Neural progenitor cell (in vitro differentiated cells): ENCODE data around the gene ZNF860. TPM values are rescaled to one million over a fixed set of nuclear protein-coding genes. Genes with fewer than 3 reads are reported as not detected.

Experiments used
- DNase-seq: peaks from one replicate; pipeline ENCODE4 v3.0.0-alpha.2; 2016; ENCODE audit warnings: low spot score
- H2AFZ ChIP-seq: fragments of 200-600 bp; sonication (generic); replicated peaks from 2 replicates; pipeline ENCODE4 v1.6.1; 2016; ENCODE audit warnings: antibody characterized with exemption
- H3F3A ChIP-seq: fragments of 200-600 bp; sonication (generic); 2 replicates; pipeline ENCODE4 v1.6.1; 2016; ENCODE audit warnings: antibody characterized with exemption, low read depth
- H3K27ac ChIP-seq: fragments of 200-600 bp; sonication (generic); 2 replicates; pipeline ENCODE4 v1.5.1; 2016; ENCODE audit warnings: mild to moderate bottlenecking
- H3K27me3 ChIP-seq: fragments of 200-600 bp; sonication (generic); 2 replicates; pipeline ENCODE4 v1.6.1; 2016; ENCODE audit warnings: mild to moderate bottlenecking, moderate library complexity
- H3K36me3 ChIP-seq: fragments of 200-600 bp; sonication (generic); 2 replicates; pipeline ENCODE4 v1.5.1; 2016
- H3K4me1 ChIP-seq: fragments of 200-600 bp; sonication (generic); 2 replicates; pipeline ENCODE4 v1.6.1; 2016; ENCODE audit warnings: mixed run types
- H3K4me2 ChIP-seq: fragments of 200-600 bp; sonication (generic); 2 replicates; pipeline ENCODE4 v1.6.1; 2016
- H3K4me3 ChIP-seq: fragments of 200-600 bp; sonication (generic); 2 replicates; pipeline ENCODE4 v1.5.1; 2016
- H3K79me2 ChIP-seq: fragments of 200-600 bp; sonication (generic); 2 replicates; pipeline ENCODE4 v1.6.1; 2016; ENCODE audit warnings: low read depth
- H3K9ac ChIP-seq: fragments of 200-600 bp; sonication (generic); 2 replicates; pipeline ENCODE4 v1.6.1; 2016
- H3K9me3 ChIP-seq: fragments of 200-600 bp; sonication (generic); 2 replicates; pipeline ENCODE4 v1.5.1; 2016; ENCODE audit warnings: low read depth
- H4K20me1 ChIP-seq: fragments of 200-600 bp; sonication (generic); 2 replicates; pipeline ENCODE4 v1.6.1; 2016; ENCODE audit warnings: low read depth
- H3K27ac Mint-ChIP-seq: 3 replicates; pipeline ENCODE4 v1.8.0; 2021; ENCODE audit warnings: mixed read lengths
- H3K27me3 Mint-ChIP-seq: 2 replicates; pipeline ENCODE4 v1.8.0; 2022; ENCODE audit warnings: low read depth, mild to moderate bottlenecking, inconsistent platforms, moderate library complexity, mixed read lengths; ENCODE audit not compliant: insufficient read depth
- H3K36me3 Mint-ChIP-seq: 3 replicates; pipeline ENCODE4 v1.8.0; 2021; ENCODE audit warnings: mixed read lengths
- H3K4me1 Mint-ChIP-seq: 3 replicates; pipeline ENCODE4 v1.8.0; 2021; ENCODE audit warnings: mixed read lengths
- H3K4me3 Mint-ChIP-seq: 3 replicates; pipeline ENCODE4 v1.8.0; 2021; ENCODE audit warnings: mild to moderate bottlenecking, moderate library complexity, mixed read lengths
- H3K9me3 Mint-ChIP-seq: 3 replicates; pipeline ENCODE4 v1.8.0; 2020; ENCODE audit warnings: mixed read lengths
- CTCF ChIP-seq: fragments of 200-600 bp; sonication (generic); IDR thresholded peaks from 2 replicates; pipeline ENCODE4 v1.5.1; 2017; ENCODE audit warnings: antibody characterized with exemption, mild to moderate bottlenecking
- EZH2 ChIP-seq: fragments of 200-600 bp; sonication (generic); IDR thresholded peaks from 2 replicates; pipeline ENCODE4 v1.6.1; 2017; ENCODE audit warnings: antibody characterized with exemption, mild to moderate bottlenecking, moderate library complexity
- EZH2phosphoT487 ChIP-seq: fragments of 200-600 bp; sonication (generic); IDR thresholded peaks from 2 replicates; pipeline ENCODE4 v1.6.1; 2017; ENCODE audit warnings: antibody characterized with exemption
- total RNA-seq: library from RNA; depleted of rRNA; stranded (reverse); fragments of >200 nt; gene quantifications from 2 replicates; pipeline ENCODE4 v1.2.3, GENCODE V29; 2015; ENCODE audit warnings: low replicate concordance

Gene ZNF860
- total RNA-seq, 1 donor from 2014 or later: 0.43 TPM

- H4K20me1 ChIP-seq: no peaks in the 10 kb centered on the region
- no peak overlapping the region for H3K4me3 Mint-ChIP-seq
- no peaks in the 10 kb centered on the region for H3K27me3 ChIP-seq
- H3K4me2 ChIP-seq: no peak overlapping the region
- peaks cover 6% of the 10 kb centered on the region for H3K27me3 Mint-ChIP-seq
- no peak for DNase-seq
- H3K9ac ChIP-seq: no peak overlapping the region
- H3K36me3 ChIP-seq: no peaks in the 10 kb centered on the region
- H3K79me2 ChIP-seq: peaks cover 5% of the 10 kb centered on the region
- peaks cover 18% of the 10 kb centered on the region for H3K4me1 ChIP-seq
- H3K4me1 Mint-ChIP-seq: peaks cover 14% of the 10 kb centered on the region
- TF ChIP-seq CTCF (no peak), EZH2phosphoT487 (no peak), EZH2 (no peak)
- no peak overlapping the region for H3K4me3 ChIP-seq
- no peaks in the 10 kb centered on the region for H3K36me3 Mint-ChIP-seq
- no peak overlapping the region for H3K27ac Mint-ChIP-seq
- no peak overlapping the region for H3K27ac ChIP-seq
- no peaks in the 10 kb centered on the region for H3K9me3 Mint-ChIP-seq
- peaks cover 14% of the 10 kb centered on the region for H3F3A ChIP-seq
- no peaks in the 10 kb centered on the region for H3K9me3 ChIP-seq
- no peak overlapping the region for H2AFZ ChIP-seq
Observed at GRCh38 chr3:31966978-31967591, 14.5 kb upstream of the ZNF860 start.

- no peaks in the 10 kb centered on the region for H3K27me3 ChIP-seq
- H3K79me2 ChIP-seq: peaks cover 5% of the 10 kb centered on the region
- no peak overlapping the region for H3K27ac Mint-ChIP-seq
- peaks cover 6% of the 10 kb centered on the region for H3K27me3 Mint-ChIP-seq
- H3K9ac ChIP-seq: no peak overlapping the region
- no peak overlapping the region for H2AFZ ChIP-seq
- no peaks in the 10 kb centered on the region for H3K9me3 Mint-ChIP-seq
- H3K36me3 Mint-ChIP-seq: no peaks in the 10 kb centered on the region
- no peak overlapping the region for H3K27ac ChIP-seq
- H3K4me2 ChIP-seq: no peak overlapping the region
- H3K36me3 ChIP-seq: no peaks in the 10 kb centered on the region
- H3K4me1 Mint-ChIP-seq: peaks cover 14% of the 10 kb centered on the region
- DNase-seq: no peak
- TF ChIP-seq CTCF (no peak), EZH2phosphoT487 (no peak), EZH2 (no peak)
- H4K20me1 ChIP-seq: no peaks in the 10 kb centered on the region
- H3K9me3 ChIP-seq: no peaks in the 10 kb centered on the region
- peaks cover 23% of the 10 kb centered on the region for H3K4me1 ChIP-seq
- no peak overlapping the region for H3K4me3 Mint-ChIP-seq
- H3F3A ChIP-seq: peaks cover 14% of the 10 kb centered on the region
- no peak overlapping the region for H3K4me3 ChIP-seq
Observed at GRCh38 chr3:31967592-31967991, 14.0 kb upstream of the ZNF860 start.

- Mint-ChIP-seq H3K9me3 (no peaks in the 10 kb centered on the region), H3K27me3 (peaks cover 6% of the 10 kb centered on the region), H3K27ac (no peak overlapping the region), H3K4me1 (peaks cover 14% of the 10 kb centered on the region), H3K36me3 (no peaks in the 10 kb centered on the region), H3K4me3 (no peak overlapping the region)
- Histone ChIP-seq H3K4me3 (no peak overlapping the region), H3K79me2 (peaks cover 5% of the 10 kb centered on the region), H3K36me3 (no peaks in the 10 kb centered on the region), H3K27me3 (no peaks in the 10 kb centered on the region), H3K4me2 (peak overlapping the region; percentile 40), H3K27ac (peak overlapping the region; percentile 69), H3K4me1 (peaks cover 23% of the 10 kb centered on the region), H3F3A (peaks cover 14% of the 10 kb centered on the region), H2AFZ (no peak overlapping the region), H3K9ac (no peak overlapping the region), H4K20me1 (no peaks in the 10 kb centered on the region), H3K9me3 (no peaks in the 10 kb centered on the region)
- no peak for DNase-seq
- no peak for TF ChIP-seq EZH2phosphoT487
- TF ChIP-seq CTCF: no peak
- no peak for TF ChIP-seq EZH2
Observed at GRCh38 chr3:31968369-31968926, 13.1 kb upstream of the ZNF860 start.
